Stomach (tissue), 4 donors: Measurements from ENCODE around the gene NDUFS1.
"Not testable (repeated sequence)": the region's sequence is repeated elsewhere in the genome, so short reads cannot be mapped to it uniquely, and the experiment has no call there.

ENCODE experiments used
- POLR2A ChIP-seq, 4 donors: fragments of 450-650 bp; IDR thresholded peaks; one replicate each; pipeline ENCODE4 v1.6.1; 2016; ENCODE audit warnings: antibody characterized with exemption in 4 of 4, control low read depth in 2 of 4, mild to moderate bottlenecking in 1 of 4, moderate library complexity in 1 of 4
- POLR2AphosphoS5 ChIP-seq, 3 donors: sonication (generic); formaldehyde crosslinking; IDR thresholded peaks; one replicate each; pipeline ENCODE4 v1.6.1; 2016; ENCODE audit warnings: antibody characterized with exemption in 3 of 3
- TF ChIP-seq, protein P1 (sequence below), 7 experiments: fragments of 450-650 bp in 4 of 7; fragments of 200-600 bp in 3 of 7; sonication (generic) in 3 of 7; IDR thresholded peaks; one replicate each; pipeline ENCODE4 v1.5.1; 2016 to 2019; ENCODE audit warnings: antibody characterized with exemption in 7 of 7, control low read depth in 2 of 7, mild to moderate bottlenecking in 1 of 7

DNA sequence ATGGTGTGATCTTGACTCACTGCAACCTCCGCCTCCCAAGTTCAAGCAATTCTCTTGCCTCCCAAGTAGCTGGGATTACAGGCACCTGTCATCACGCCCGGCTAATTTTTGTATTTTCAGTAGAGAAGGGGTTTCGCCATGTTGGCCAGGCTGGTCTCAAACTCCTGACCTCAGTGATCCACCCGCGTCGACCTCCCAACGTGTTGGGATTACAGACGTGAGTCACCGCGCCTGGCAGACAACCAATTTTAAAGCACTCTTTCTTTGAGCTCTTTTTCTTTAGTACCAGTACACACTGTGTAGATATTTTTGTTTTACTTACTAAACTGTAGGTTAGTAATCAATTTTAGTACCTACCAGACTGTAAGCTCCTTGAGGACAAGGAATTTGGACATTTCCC lies 2.2 kb downstream of the NDUFS1 start:
- TF ChIP-seq, protein P1, sequence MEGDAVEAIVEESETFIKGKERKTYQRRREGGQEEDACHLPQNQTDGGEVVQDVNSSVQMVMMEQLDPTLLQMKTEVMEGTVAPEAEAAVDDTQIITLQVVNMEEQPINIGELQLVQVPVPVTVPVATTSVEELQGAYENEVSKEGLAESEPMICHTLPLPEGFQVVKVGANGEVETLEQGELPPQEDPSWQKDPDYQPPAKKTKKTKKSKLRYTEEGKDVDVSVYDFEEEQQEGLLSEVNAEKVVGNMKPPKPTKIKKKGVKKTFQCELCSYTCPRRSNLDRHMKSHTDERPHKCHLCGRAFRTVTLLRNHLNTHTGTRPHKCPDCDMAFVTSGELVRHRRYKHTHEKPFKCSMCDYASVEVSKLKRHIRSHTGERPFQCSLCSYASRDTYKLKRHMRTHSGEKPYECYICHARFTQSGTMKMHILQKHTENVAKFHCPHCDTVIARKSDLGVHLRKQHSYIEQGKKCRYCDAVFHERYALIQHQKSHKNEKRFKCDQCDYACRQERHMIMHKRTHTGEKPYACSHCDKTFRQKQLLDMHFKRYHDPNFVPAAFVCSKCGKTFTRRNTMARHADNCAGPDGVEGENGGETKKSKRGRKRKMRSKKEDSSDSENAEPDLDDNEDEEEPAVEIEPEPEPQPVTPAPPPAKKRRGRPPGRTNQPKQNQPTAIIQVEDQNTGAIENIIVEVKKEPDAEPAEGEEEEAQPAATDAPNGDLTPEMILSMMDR (IDR thresholded peaks at IDR 0.05) = not testable (repeated sequence)
- not testable (repeated sequence) for TF ChIP-seq POLR2A, POLR2AphosphoS5 (IDR thresholded peaks at IDR 0.05)
